K562 (cell line): ENCODE data around the gene SUPT3H. TPM values are rescaled to one million over a fixed set of nuclear protein-coding genes. Genes with fewer than 3 reads are reported as not detected.

Experiments
- ATAC-seq: fragments of 200-7000 bp; cut with Tn5 transposase; 3 replicates; pipeline ENCODE4 v1.9.1; 2020; ENCODE audit warnings: moderate library complexity
- BruUV-seq: library from RNA; stranded (reverse); fragments of 400-500 nt; replicated peaks from 2 replicates; lab custom pipeline; 2021; lab: Mats Ljungman, UMichigan
- CTCF ChIA-PET: fragments of 300-600 bp; formaldehyde crosslinking; extraction: SDS; loops from one replicate; lab custom pipeline; 2021; ENCODE audit warnings: low intra/inter-chr PET ratio; lab: Yijun Ruan, JAX
- POLR2A ChIA-PET: fragments of 300-600, 350-650 bp; sonication (Branson Sonifier 250); formaldehyde crosslinking; extraction: SDS; loops from one replicate; lab custom pipeline; 2021; ENCODE audit warnings: antibody characterized with exemption, inconsistent platforms; lab: Yijun Ruan, JAX
- DNase-seq, 4 experiments: peaks; one replicate each; pipeline versions ENCODE4 v3.0.0 to v3.0.0-alpha.2; 2011 to 2018; ENCODE audit warnings: low spot score in 3 of 4, mixed read lengths in 3 of 4; ENCODE audit errors: extremely low read depth in 1 of 4
- FAIRE-seq: peaks from 2 replicates; lab custom pipeline; 2011; peaks lifted over from hg19 to GRCh38; lab: Jason Lieb, UNC
- H2AFZ ChIP-seq: 2 replicates; pipeline ENCODE4 v1.6.0; 2011; ENCODE audit warnings: low read depth, low read length, control low read depth, inconsistent platforms
- H3K27ac ChIP-seq: fragments of 200-600 bp; 3 replicates; pipeline ENCODE4 v1.8.0; 2011; ENCODE audit warnings: low read depth, mild to moderate bottlenecking, control low read depth, inconsistent platforms, low read length, moderate library complexity, mixed read lengths; ENCODE audit errors: extremely low read depth
- H3K27me3 ChIP-seq, 2 experiments: fragments of 300-600 bp in 1 of 2; 2 replicates in 1 of 2; 3 replicates in 1 of 2; pipeline versions ENCODE4 v1.6.0 to v1.8.0; 2011; ENCODE audit warnings: inconsistent platforms in 2 of 2, low read length in 2 of 2, mild to moderate bottlenecking in 1 of 2, mixed read lengths in 1 of 2, moderate library complexity in 1 of 2; ENCODE audit not compliant: control insufficient read depth in 2 of 2, insufficient read depth in 2 of 2
- H3K36me3 ChIP-seq: fragments of 300-600 bp; 3 replicates; pipeline ENCODE4 v1.8.0; 2011; ENCODE audit warnings: mild to moderate bottlenecking, low read length, inconsistent platforms; ENCODE audit not compliant: control insufficient read depth, insufficient read depth
- H3K4me1 ChIP-seq, 2 experiments: fragments of 200-600 bp in 1 of 2; replicated peaks in 1 of 2; 2 replicates in 1 of 2; 3 replicates in 1 of 2; pipeline versions ENCODE4 v1.5.1 to v1.8.0; 2011; ENCODE audit warnings: inconsistent platforms in 2 of 2, low read length in 2 of 2, mild to moderate bottlenecking in 1 of 2, mixed read lengths in 1 of 2, moderate library complexity in 1 of 2; ENCODE audit not compliant: control insufficient read depth in 2 of 2, insufficient read depth in 2 of 2
- H3K4me2 ChIP-seq: 2 replicates; pipeline ENCODE4 v1.6.1; 2011; ENCODE audit warnings: low read length, control low read depth, inconsistent platforms, mixed read lengths; ENCODE audit not compliant: insufficient read depth
- H3K4me3 ChIP-seq: fragments of 200-600 bp; sonication (generic), shearing (Covaris generic); 2 replicates; pipeline ENCODE4 v1.5.1; 2016; ENCODE audit warnings: control low read depth, inconsistent platforms
- H3K79me2 ChIP-seq: fragments of 200-600 bp; 3 replicates; pipeline ENCODE4 v1.8.0; 2011; ENCODE audit warnings: low read length, inconsistent platforms; ENCODE audit not compliant: control insufficient read depth, insufficient read depth
- H3K9ac ChIP-seq, 2 experiments: 2 replicates each; pipeline versions ENCODE4 v1.6.0 to v1.6.1; 2011; ENCODE audit warnings: low read depth in 2 of 2, low read length in 2 of 2, control low read depth in 1 of 2, inconsistent platforms in 1 of 2, mild to moderate bottlenecking in 1 of 2, mixed read lengths in 1 of 2; ENCODE audit not compliant: insufficient read depth in 1 of 2
- H3K9me1 ChIP-seq: one replicate; pipeline ENCODE4 v1.6.0; 2011; ENCODE audit warnings: inconsistent platforms, mild to moderate bottlenecking, low read length, moderate library complexity; ENCODE audit not compliant: control insufficient read depth, insufficient read depth
- H3K9me3 ChIP-seq: replicated peaks from 2 replicates; pipeline ENCODE4 v1.5.1; 2011; ENCODE audit warnings: low read depth, low read length, inconsistent platforms; ENCODE audit not compliant: control insufficient read depth, insufficient read depth
- H4K20me1 ChIP-seq: replicated peaks from 2 replicates; pipeline ENCODE4 v1.6.1; 2011; ENCODE audit warnings: low read length, inconsistent platforms, mixed read lengths; ENCODE audit not compliant: control insufficient read depth, insufficient read depth
- EWSR1 ChIP-seq: fragments of 450-650 bp; IDR thresholded peaks from 2 replicates; pipeline ENCODE4 v1.6.1; 2018; ENCODE audit warnings: borderline replicate concordance, mild to moderate bottlenecking, low read depth, moderate library complexity; ENCODE audit not compliant: partially characterized antibody
- NR2C2 ChIP-seq, 2 experiments: fragments of 200-800 bp in 1 of 2; sonication (Bioruptor generic) in 1 of 2; sonication (generic) in 1 of 2; formaldehyde crosslinking in 1 of 2; IDR thresholded peaks; 2 replicates each; pipeline versions ENCODE4 v1.6.1 to v1.8.0; 2016 to 2022; ENCODE audit warnings: mild to moderate bottlenecking in 1 of 2, missing compliant biosample characterization in 1 of 2, missing genetic modification characterization in 1 of 2, missing genetic modification reagents in 1 of 2
- whole genome bisulfite sequencing: fragments of 100-300 bp; shearing (Covaris generic); methylation state at CpG from one replicate; pipeline ENCODE4 v1.1.6; 2016; ENCODE audit warnings: low coverage, mixed read lengths; ENCODE audit not compliant: insufficient coverage; ENCODE audit errors: missing lambda C conversion rate; 5-methylcytosine and 5-hydroxymethylcytosine counted together
- in situ Hi-C: fragments of 300-500 bp; cut with MboI; formaldehyde crosslinking; loops from 4 replicates; pipeline ENCODE4 v1.15.0; 2018; ENCODE audit warnings: inconsistent platforms, mixed read lengths
- intact Hi-C: fragments of 100-400 bp; cut with micrococcal nuclease; formaldehyde crosslinking; loops from 2 replicates; pipeline ENCODE4 v1.14.2; 2022
- polyA plus RNA-seq, 8 experiments: library from polyadenylated mRNA; depleted of rRNA in 4 of 8; stranded (reverse) in 5 of 8; unstranded in 3 of 8; fragments of >200 nt; fragmentation: Nextera tagmentation in 2 of 8; fragmentation: Illumina TruSeq in 1 of 8; extraction: Ambion mirVana in 2 of 8; extraction: Trizol in 1 of 8; gene quantifications; 2 replicates each; pipeline versions ENCODE4 v1.2.1 to v1.2.3, GENCODE V29; 2011 to 2014; ENCODE audit warnings: inconsistent platforms in 1 of 8, missing spikeins in 1 of 8
- total RNA-seq, 7 experiments: library from RNA; depleted of rRNA in 6 of 7; stranded (reverse); fragments of >200 nt in 6 of 7; fragmentation: Illumina TruSeq in 2 of 7; extraction: Trizol in 2 of 7; gene quantifications; 2 replicates each; pipeline versions ENCODE4 v1.2.1 to v1.2.3, GENCODE V29; 2011 to 2021; ENCODE audit warnings: low replicate concordance in 1 of 7

SUPT3H gene
- total and polyA plus RNA-seq, 9 of the 15 experiments (the other 6 are each of a cell fraction or from before 2014, with no cell fraction given) = 7.2 to 16.3 (median 11.9) TPM

- Histone ChIP-seq H3K27me3 (no peaks in the 10 kb centered on the region), H3K79me2 (no peaks in the 10 kb centered on the region), H3K9me3 (no peaks in the 10 kb centered on the region), H4K20me1 (no peaks in the 10 kb centered on the region), H3K4me2 (no peak overlapping the region), H3K9me1 (no peaks in the 10 kb centered on the region), H2AFZ (no peak overlapping the region), H3K4me1 (no peaks in the 10 kb centered on the region), H3K9ac (no peak overlapping the region), H3K4me3 (no peak overlapping the region), H3K36me3 (no peaks in the 10 kb centered on the region), H3K27ac (no peak overlapping the region)
- in situ Hi-C loops (no loop called here), intact Hi-C loops (no loop called here)
- ChIA-PET CTCF (no interaction called here), POLR2A (interaction anchor here (1.2 kb wide), 1 partner anchor 212 kb away, joined by 4 read pairs; no protein-coding TSS in a partner anchor)
- ATAC-seq (no peak), DNase-seq (no peak), FAIRE-seq (no peak)
- TF ChIP-seq EWSR1 = no peak
- BruUV-seq = no TSS peak
These were observed 251.7 kb downstream of the SUPT3H start for GRCh38 chr6:45126033-45126432.

- TF ChIP-seq NR2C2 (CRISPR knock-in tag; IDR thresholded peaks at IDR 0.05) = no peak
- no peak for TF ChIP-seq NR2C2 (tag; IDR thresholded peaks at IDR 0.05)
- FAIRE-seq = no peak
- no peaks in the 10 kb centered on the region for H3K9me3 ChIP-seq
- no peaks in the 10 kb centered on the region for H3K4me1 ChIP-seq
- no peaks in the 10 kb centered on the region for H3K27me3 ChIP-seq
- intact Hi-C loops (no loop called here), in situ Hi-C loops (no loop called here)
- H2AFZ ChIP-seq = no peak overlapping the region
- ChIA-PET CTCF (no interaction called here), POLR2A (no interaction called here)
- DNase-seq = no peak
- H3K4me2 ChIP-seq = no peak overlapping the region
- ATAC-seq = no peak
- no peak overlapping the region for H3K9ac ChIP-seq
- H3K9me1 ChIP-seq = no peaks in the 10 kb centered on the region
- H3K79me2 ChIP-seq = no peaks in the 10 kb centered on the region
- H3K4me3 ChIP-seq = no peak overlapping the region
- WGBS = 80% methylated on average over 1 of the region's 1 CpG
- H4K20me1 ChIP-seq = no peaks in the 10 kb centered on the region
- H3K36me3 ChIP-seq = no peaks in the 10 kb centered on the region
- H3K27ac ChIP-seq = no peak overlapping the region
- no TSS peak for BruUV-seq
These were observed 254.7 kb downstream of the SUPT3H start for GRCh38 chr6:45123023-45123422.
